Measurements from ENCODE around the gene GUK1.

DNA sequence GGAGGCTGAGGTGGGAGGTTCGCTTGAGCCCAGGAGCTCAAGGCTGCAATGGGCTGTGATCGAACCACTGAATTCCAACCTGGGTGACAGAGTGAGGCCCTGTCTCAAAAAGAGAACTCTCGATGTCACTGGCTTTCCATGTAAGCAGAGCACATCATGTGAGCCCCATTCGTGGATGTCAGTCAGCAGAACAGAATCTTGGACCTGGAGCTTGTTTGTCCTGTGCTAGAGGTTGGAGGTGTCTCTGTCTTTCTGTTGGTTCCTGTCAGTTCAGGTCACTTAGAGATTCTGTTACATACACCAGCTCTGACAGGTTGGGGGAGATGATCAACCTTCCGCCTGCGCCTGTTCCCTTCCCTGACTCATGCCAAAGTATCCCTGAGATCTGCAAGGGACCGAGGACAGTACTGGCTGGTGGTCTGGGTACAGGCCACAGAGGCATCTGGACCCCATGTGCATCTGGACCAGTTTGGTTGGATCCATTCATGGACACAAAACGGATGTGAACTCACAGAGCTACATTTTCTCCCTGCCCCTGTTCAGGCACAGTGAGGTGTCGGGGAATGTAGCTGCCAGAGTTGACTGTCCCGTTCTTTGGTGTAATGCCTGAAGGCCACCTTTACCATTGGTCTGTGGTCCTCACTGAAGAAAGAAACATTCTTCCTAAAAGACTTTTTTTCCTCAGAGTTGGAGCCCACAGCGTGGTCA is 47.6 kb upstream of the GUK1 start:
- TF ChIP-seq, protein P1, sequence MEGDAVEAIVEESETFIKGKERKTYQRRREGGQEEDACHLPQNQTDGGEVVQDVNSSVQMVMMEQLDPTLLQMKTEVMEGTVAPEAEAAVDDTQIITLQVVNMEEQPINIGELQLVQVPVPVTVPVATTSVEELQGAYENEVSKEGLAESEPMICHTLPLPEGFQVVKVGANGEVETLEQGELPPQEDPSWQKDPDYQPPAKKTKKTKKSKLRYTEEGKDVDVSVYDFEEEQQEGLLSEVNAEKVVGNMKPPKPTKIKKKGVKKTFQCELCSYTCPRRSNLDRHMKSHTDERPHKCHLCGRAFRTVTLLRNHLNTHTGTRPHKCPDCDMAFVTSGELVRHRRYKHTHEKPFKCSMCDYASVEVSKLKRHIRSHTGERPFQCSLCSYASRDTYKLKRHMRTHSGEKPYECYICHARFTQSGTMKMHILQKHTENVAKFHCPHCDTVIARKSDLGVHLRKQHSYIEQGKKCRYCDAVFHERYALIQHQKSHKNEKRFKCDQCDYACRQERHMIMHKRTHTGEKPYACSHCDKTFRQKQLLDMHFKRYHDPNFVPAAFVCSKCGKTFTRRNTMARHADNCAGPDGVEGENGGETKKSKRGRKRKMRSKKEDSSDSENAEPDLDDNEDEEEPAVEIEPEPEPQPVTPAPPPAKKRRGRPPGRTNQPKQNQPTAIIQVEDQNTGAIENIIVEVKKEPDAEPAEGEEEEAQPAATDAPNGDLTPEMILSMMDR (conservative IDR thresholded peaks at IDR 0.05; ENCODE audit: low read length), result no peak
- TF ChIP-seq EZH2phosphoT487 (IDR thresholded peaks at IDR 0.05; ENCODE audit: borderline replicate concordance), result no peak

Measured in Loucy (cell line).